ENCODE data around the gene SLC28A2. TPM values are rescaled to one million over a fixed set of nuclear protein-coding genes. Genes with fewer than 3 reads are reported as not detected.

The SLC28A2 gene
- polyA plus RNA-seq, 2 of the 4 experiments (the other 2 are of a cell fraction), result 0.35 TPM; not detected in 1

- CTCF ChIA-PET, result no interaction called here
- TF ChIP-seq MYC (IDR thresholded peaks at IDR 0.05; ENCODE audit: borderline replicate concordance, low read length) (no peak), HMGXB4 (CRISPR knock-in tag; IDR thresholded peaks at IDR 0.05; ENCODE audit: borderline replicate concordance) (no peak), PBX3 (IDR thresholded peaks at IDR 0.05) (no peak), FOXS1 (CRISPR knock-in tag; IDR thresholded peaks at IDR 0.05) (no peak), ZSCAN20 (CRISPR knock-in tag; IDR thresholded peaks at IDR 0.05) (no peak), HEYL (CRISPR knock-in tag; IDR thresholded peaks at IDR 0.05) (no peak), KDM5A (IDR thresholded peaks at IDR 0.05) (no peak), MAFK (IDR thresholded peaks at IDR 0.05; ENCODE audit: partially characterized antibody) (no peak), RCOR1 (IDR thresholded peaks at IDR 0.05; ENCODE audit: low read depth, low read length) (no peak), NFE2L2 (conservative IDR thresholded peaks at IDR 0.05; ENCODE audit: low read length) (no peak), BCL3 (IDR thresholded peaks at IDR 0.05) (no peak), BHLHE40 (IDR thresholded peaks at IDR 0.05; ENCODE audit: low read depth, low read length) (no peak), RARB (CRISPR knock-in tag; IDR thresholded peaks at IDR 0.05) (no peak), TP53 (CRISPR knock-in tag; IDR thresholded peaks at IDR 0.05) (no peak)
- no peak overlapping the region for H3K4me2 ChIP-seq
- no peak overlapping the region for H3K27ac ChIP-seq
- ATAC-seq (no peak), FAIRE-seq (no peak), DNase-seq (ENCODE audit: low read depth in 1 of 2, low spot score in 1 of 2) (no peak)
- POLR2A ChIA-PET, result interaction anchor here (0.7 kb wide), 1 partner anchor 34 kb away, joined by 3 read pairs; no protein-coding TSS in a partner anchor
- WGBS (ENCODE audit: missing lambda C conversion rate), result 30% methylated on average over 5 of the region's 5 CpGs
- no peaks in the 10 kb centered on the region for H3K9me3 ChIP-seq
- H3K4me1 ChIP-seq, result no peaks in the 10 kb centered on the region
- H3K4me3 ChIP-seq, result no peak overlapping the region
These were observed 74.2 kb downstream of the SLC28A2 start for GRCh38 chr15:45326280-45326679.

- H3K27ac ChIP-seq, result no peak overlapping the region
- no peaks in the 10 kb centered on the region for H3K4me1 ChIP-seq
- WGBS (ENCODE audit: missing lambda C conversion rate), result 36% methylated on average over 7 of the region's 7 CpGs
- FAIRE-seq, result no peak
- no peak overlapping the region for H3K4me2 ChIP-seq
- POLR2A ChIA-PET, result no interaction called here
- H3K4me3 ChIP-seq, result no peak overlapping the region
- no peaks in the 10 kb centered on the region for H3K9me3 ChIP-seq
- ATAC-seq, result no peak
- no peak for TF ChIP-seq ZSCAN20 (CRISPR knock-in tag; IDR thresholded peaks at IDR 0.05)
- no peak for TF ChIP-seq NR3C1 (IDR thresholded peaks at IDR 0.05)
- no peak for TF ChIP-seq NFE2L2 (conservative IDR thresholded peaks at IDR 0.05; ENCODE audit: low read length)
- no peak for TF ChIP-seq PBX3 (IDR thresholded peaks at IDR 0.05)
- TF ChIP-seq MAZ (IDR thresholded peaks at IDR 0.05; ENCODE audit: borderline replicate concordance, low read depth, low read length), result no peak
- no peak for TF ChIP-seq PHF8 (IDR thresholded peaks at IDR 0.05; ENCODE audit: borderline replicate concordance, low read depth)
- no peak for TF ChIP-seq HEYL (CRISPR knock-in tag; IDR thresholded peaks at IDR 0.05)
- no peak for TF ChIP-seq EHF (CRISPR knock-in tag; IDR thresholded peaks at IDR 0.05)
- no peak for TF ChIP-seq JUNB (IDR thresholded peaks at IDR 0.05)
- no peak for TF ChIP-seq RCOR1 (IDR thresholded peaks at IDR 0.05; ENCODE audit: low read depth, low read length)
- no peak for TF ChIP-seq CTCF (IDR thresholded peaks at IDR 0.05)
- no peak for TF ChIP-seq ATOH8 (CRISPR knock-in tag; IDR thresholded peaks at IDR 0.05; ENCODE audit: low read depth)
- TF ChIP-seq CBX8 (IDR thresholded peaks at IDR 0.05), result no peak
- TF ChIP-seq KDM1A (IDR thresholded peaks at IDR 0.05; ENCODE audit: low read depth), result no peak
- CTCF ChIA-PET, result no interaction called here
- DNase-seq (ENCODE audit: low read depth in 1 of 2, low spot score in 1 of 2), result no peak
These were observed 74.7 kb downstream of the SLC28A2 start for GRCh38 chr15:45326741-45327140.
